ENCODE measurements around the gene ARHGAP15.

Gene ARHGAP15

DNA sequence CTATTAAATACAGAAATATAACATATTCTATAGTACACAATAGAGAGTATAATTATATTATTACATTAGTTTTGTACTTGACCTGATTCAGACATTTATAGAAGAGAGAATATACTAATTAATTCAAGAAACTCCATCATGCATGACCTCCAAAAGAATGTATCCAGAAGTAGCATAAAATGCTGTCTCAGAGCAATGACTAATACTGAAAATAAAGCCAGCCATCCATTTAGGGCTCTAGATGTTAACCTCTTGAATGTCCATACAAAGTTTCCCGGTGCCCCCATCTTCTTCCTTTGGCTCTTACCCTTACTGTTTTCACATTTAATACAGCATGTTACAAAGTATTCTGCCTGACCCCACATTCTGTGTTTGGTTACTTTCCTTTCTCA, 102.0 kb downstream of the ARHGAP15 start:
- Histone ChIP-seq H3K23ac (ENCODE audit: low read length) (no peak overlapping the region), H4K91ac (ENCODE audit: low read depth, low read length) (no peak overlapping the region), H4K8ac (ENCODE audit: low read depth, low read length) (no peak overlapping the region), H3K27me3 (ENCODE audit: insufficient read depth, low read length) (no peaks in the 10 kb centered on the region), H3K14ac (ENCODE audit: low read length) (no peak overlapping the region), H3K36me3 (ENCODE audit: control insufficient read depth in 1 of 2, insufficient read depth in 2 of 2, low read length in 2 of 2) (no peaks in the 10 kb centered on the region), H3K4me2 (ENCODE audit: low read length) (no peak overlapping the region), H3K4me3 (ENCODE audit: low read depth, low read length) (no peak overlapping the region), H2BK120ac (ENCODE audit: insufficient read depth, low read length, poor library complexity) (no peak overlapping the region), H3K18ac (ENCODE audit: low read length) (no peak overlapping the region), H3K79me2 (ENCODE audit: control insufficient read depth, insufficient read depth, low read length, poor library complexity) (no peaks in the 10 kb centered on the region), H3K79me1 (ENCODE audit: low read length) (no peaks in the 10 kb centered on the region), H3K4me1 (ENCODE audit: control insufficient read depth in 1 of 2, insufficient read depth in 2 of 2, low read length in 2 of 2) (no peaks in the 10 kb centered on the region), H3K9me3 (ENCODE audit: insufficient read depth, low read depth, low read length) (no peaks in the 10 kb centered on the region), H3K4ac (ENCODE audit: low read depth, low read length) (no peak overlapping the region), H2AK5ac (ENCODE audit: low read length) (no peak overlapping the region), H2BK5ac (ENCODE audit: low read depth, low read length, poor library complexity) (no peak overlapping the region), H4K12ac (ENCODE audit: low read depth, low read length) (no peak overlapping the region), H2AFZ (ENCODE audit: insufficient read depth, low read length, poor library complexity) (no peak overlapping the region), H3K27ac (ENCODE audit: low read depth, low read length) (no peak overlapping the region), H2BK12ac (ENCODE audit: low read length) (no peak overlapping the region), H3K9ac (ENCODE audit: low read length) (no peak overlapping the region)
- no CpG with 5 or more reads among the region's 1 CpG for WGBS (ENCODE audit: extremely low coverage, insufficient coverage, insufficient read length)
- DNase-seq = no peak

DNA sequence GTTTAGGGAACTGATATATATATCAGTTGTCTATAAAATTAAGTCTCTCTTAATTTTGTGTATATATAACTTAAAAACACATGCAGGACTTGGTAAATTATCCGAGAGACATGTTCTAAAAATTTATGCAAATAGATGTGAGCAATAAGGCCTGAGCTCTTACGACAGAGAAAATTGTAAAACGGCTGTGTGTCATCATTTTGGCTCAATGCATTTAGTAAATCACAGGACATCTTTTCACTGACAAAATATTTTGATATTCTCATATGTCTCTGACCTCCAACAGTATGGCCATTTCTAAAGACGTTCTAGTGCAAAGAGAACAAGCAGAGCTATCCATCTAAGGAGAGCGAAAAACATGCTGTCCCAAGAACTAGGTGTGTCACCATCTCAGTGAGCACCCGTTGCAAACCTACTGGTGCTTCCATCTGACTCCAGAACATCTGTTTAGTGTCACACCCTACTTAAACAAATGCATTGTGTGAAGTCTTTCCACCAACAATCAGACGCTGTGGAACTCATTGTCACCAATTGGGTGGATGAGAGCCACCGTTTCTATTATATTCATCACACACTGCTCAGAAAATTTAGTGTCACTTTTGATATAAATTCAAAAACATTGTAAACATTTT, 108.0 kb downstream of the ARHGAP15 start:
- no peak overlapping the region for H2BK120ac ChIP-seq (ENCODE audit: insufficient read depth, low read length, poor library complexity)
- H3K14ac ChIP-seq (ENCODE audit: low read length) = no peak overlapping the region
- H3K4me3 ChIP-seq (ENCODE audit: low read depth, low read length) = no peak overlapping the region
- H2AK5ac ChIP-seq (ENCODE audit: low read length) = no peak overlapping the region
- no peak for DNase-seq
- H3K27ac ChIP-seq (ENCODE audit: low read depth, low read length) = no peak overlapping the region
- H3K18ac ChIP-seq (ENCODE audit: low read length) = no peak overlapping the region
- H3K4me2 ChIP-seq (ENCODE audit: low read length) = no peak overlapping the region
- no peak overlapping the region for H3K9ac ChIP-seq (ENCODE audit: low read length)
- H2BK12ac ChIP-seq (ENCODE audit: low read length) = no peak overlapping the region
- no peaks in the 10 kb centered on the region for H3K4me1 ChIP-seq (ENCODE audit: control insufficient read depth in 1 of 2, insufficient read depth in 2 of 2, low read length in 2 of 2)
- H4K91ac ChIP-seq (ENCODE audit: low read depth, low read length) = no peak overlapping the region
- H4K12ac ChIP-seq (ENCODE audit: low read depth, low read length) = no peak overlapping the region
- no peak overlapping the region for H3K4ac ChIP-seq (ENCODE audit: low read depth, low read length)
- no peaks in the 10 kb centered on the region for H3K27me3 ChIP-seq (ENCODE audit: insufficient read depth, low read length)
- H3K79me2 ChIP-seq (ENCODE audit: control insufficient read depth, insufficient read depth, low read length, poor library complexity) = no peaks in the 10 kb centered on the region
- no peaks in the 10 kb centered on the region for H3K79me1 ChIP-seq (ENCODE audit: low read length)
- no peak overlapping the region for H3K23ac ChIP-seq (ENCODE audit: low read length)
- no peaks in the 10 kb centered on the region for H3K9me3 ChIP-seq (ENCODE audit: insufficient read depth, low read depth, low read length)
- no peak overlapping the region for H2BK5ac ChIP-seq (ENCODE audit: low read depth, low read length, poor library complexity)
- no peak overlapping the region for H2AFZ ChIP-seq (ENCODE audit: insufficient read depth, low read length, poor library complexity)
- H3K36me3 ChIP-seq (ENCODE audit: control insufficient read depth in 1 of 2, insufficient read depth in 2 of 2, low read length in 2 of 2) = no peaks in the 10 kb centered on the region
- WGBS (ENCODE audit: extremely low coverage, insufficient coverage, insufficient read length) = no CpG with 5 or more reads among the region's 8 CpGs
- no peak overlapping the region for H4K8ac ChIP-seq (ENCODE audit: low read depth, low read length)

DNA sequence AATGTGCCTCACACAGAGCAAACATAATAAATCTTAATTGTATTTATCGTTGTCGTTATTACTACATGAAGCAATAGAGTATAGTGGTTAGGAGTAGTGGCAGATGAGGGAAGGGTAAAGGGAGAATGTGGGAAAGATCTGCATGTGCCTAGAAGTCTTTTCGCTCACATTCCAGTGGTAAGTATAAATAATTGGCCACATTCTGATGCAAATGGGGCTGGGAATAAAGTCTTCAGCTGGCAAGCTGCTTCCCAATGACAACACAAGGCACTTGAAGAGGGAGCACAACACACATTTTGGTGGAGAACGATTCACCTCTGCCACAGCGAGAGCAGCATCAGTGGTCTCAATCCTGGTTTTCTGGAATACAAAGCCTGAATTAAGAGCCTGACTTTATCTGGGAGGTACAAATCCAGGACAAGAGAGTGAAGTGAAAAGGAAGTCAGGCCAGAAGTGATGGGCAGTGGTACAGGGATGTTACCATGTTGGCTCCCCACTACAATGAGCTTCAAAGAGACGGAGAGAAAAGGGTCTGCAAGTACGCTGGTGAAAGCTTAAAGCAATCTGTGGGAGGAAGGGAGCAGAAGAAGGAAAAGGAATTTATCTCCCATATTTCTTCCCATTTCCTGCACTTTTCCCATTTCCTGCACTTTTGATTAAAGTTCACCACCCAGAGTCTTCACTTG, 112.3 kb downstream of the ARHGAP15 start:
- no peak overlapping the region for H4K91ac ChIP-seq (ENCODE audit: low read depth, low read length)
- no peak for DNase-seq
- no peak overlapping the region for H2BK5ac ChIP-seq (ENCODE audit: low read depth, low read length, poor library complexity)
- H3K4me3 ChIP-seq (ENCODE audit: low read depth, low read length) = no peak overlapping the region
- no peaks in the 10 kb centered on the region for H3K36me3 ChIP-seq (ENCODE audit: control insufficient read depth in 1 of 2, insufficient read depth in 2 of 2, low read length in 2 of 2)
- no peak overlapping the region for H3K4me2 ChIP-seq (ENCODE audit: low read length)
- H3K79me1 ChIP-seq (ENCODE audit: low read length) = no peaks in the 10 kb centered on the region
- H3K23ac ChIP-seq (ENCODE audit: low read length) = no peak overlapping the region
- H3K18ac ChIP-seq (ENCODE audit: low read length) = no peak overlapping the region
- no peak overlapping the region for H4K12ac ChIP-seq (ENCODE audit: low read depth, low read length)
- H2BK120ac ChIP-seq (ENCODE audit: insufficient read depth, low read length, poor library complexity) = no peak overlapping the region
- H2AFZ ChIP-seq (ENCODE audit: insufficient read depth, low read length, poor library complexity) = no peak overlapping the region
- H4K8ac ChIP-seq (ENCODE audit: low read depth, low read length) = no peak overlapping the region
- H3K9ac ChIP-seq (ENCODE audit: low read length) = no peak overlapping the region
- H2BK12ac ChIP-seq (ENCODE audit: low read length) = no peak overlapping the region
- H3K9me3 ChIP-seq (ENCODE audit: insufficient read depth, low read depth, low read length) = no peaks in the 10 kb centered on the region
- no peak overlapping the region for H2AK5ac ChIP-seq (ENCODE audit: low read length)
- no peaks in the 10 kb centered on the region for H3K4me1 ChIP-seq (ENCODE audit: control insufficient read depth in 1 of 2, insufficient read depth in 2 of 2, low read length in 2 of 2)
- no CpG with 5 or more reads among the region's 7 CpGs for WGBS (ENCODE audit: extremely low coverage, insufficient coverage, insufficient read length)
- H3K14ac ChIP-seq (ENCODE audit: low read length) = no peak overlapping the region
- no peak overlapping the region for H3K4ac ChIP-seq (ENCODE audit: low read depth, low read length)
- H3K27me3 ChIP-seq (ENCODE audit: insufficient read depth, low read length) = no peaks in the 10 kb centered on the region
- H3K27ac ChIP-seq (ENCODE audit: low read depth, low read length) = no peak overlapping the region
- no peaks in the 10 kb centered on the region for H3K79me2 ChIP-seq (ENCODE audit: control insufficient read depth, insufficient read depth, low read length, poor library complexity)

DNA sequence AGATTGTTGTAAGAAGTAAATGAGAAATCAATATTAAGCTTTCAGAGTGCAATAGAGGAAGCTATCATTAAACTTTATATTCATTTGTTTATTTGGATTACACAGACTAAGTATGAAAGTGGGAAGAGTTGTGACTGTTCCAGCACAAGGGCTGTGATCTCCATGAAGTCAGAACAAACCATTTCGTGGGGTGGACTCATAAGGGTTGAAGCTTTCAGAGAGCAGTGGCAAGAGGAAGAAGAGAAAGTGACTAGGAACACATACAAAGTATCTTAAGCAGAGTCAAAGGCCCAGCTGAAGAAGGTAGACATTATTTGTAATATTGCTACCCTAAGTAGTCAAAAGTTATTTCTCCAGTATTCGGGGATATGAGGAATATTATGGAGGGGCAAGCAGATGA, 117.0 kb downstream of the ARHGAP15 start:
- H4K8ac ChIP-seq (ENCODE audit: low read depth, low read length) = no peak overlapping the region
- no peaks in the 10 kb centered on the region for H3K79me1 ChIP-seq (ENCODE audit: low read length)
- H3K27ac ChIP-seq (ENCODE audit: low read depth, low read length) = no peak overlapping the region
- H3K4me1 ChIP-seq (ENCODE audit: control insufficient read depth in 1 of 2, insufficient read depth in 2 of 2, low read length in 2 of 2) = no peaks in the 10 kb centered on the region
- no peak overlapping the region for H2BK12ac ChIP-seq (ENCODE audit: low read length)
- WGBS (ENCODE audit: extremely low coverage, insufficient coverage, insufficient read length) = no CpG with 5 or more reads among the region's 2 CpGs
- H4K12ac ChIP-seq (ENCODE audit: low read depth, low read length) = no peak overlapping the region
- H2AK5ac ChIP-seq (ENCODE audit: low read length) = no peak overlapping the region
- no peak overlapping the region for H2BK5ac ChIP-seq (ENCODE audit: low read depth, low read length, poor library complexity)
- H3K9ac ChIP-seq (ENCODE audit: low read length) = no peak overlapping the region
- H4K91ac ChIP-seq (ENCODE audit: low read depth, low read length) = no peak overlapping the region
- H3K9me3 ChIP-seq (ENCODE audit: insufficient read depth, low read depth, low read length) = no peaks in the 10 kb centered on the region
- H3K36me3 ChIP-seq (ENCODE audit: control insufficient read depth in 1 of 2, insufficient read depth in 2 of 2, low read length in 2 of 2) = no peaks in the 10 kb centered on the region
- no peaks in the 10 kb centered on the region for H3K27me3 ChIP-seq (ENCODE audit: insufficient read depth, low read length)
- H3K23ac ChIP-seq (ENCODE audit: low read length) = no peak overlapping the region
- H2AFZ ChIP-seq (ENCODE audit: insufficient read depth, low read length, poor library complexity) = no peak overlapping the region
- no peak overlapping the region for H3K18ac ChIP-seq (ENCODE audit: low read length)
- no peaks in the 10 kb centered on the region for H3K79me2 ChIP-seq (ENCODE audit: control insufficient read depth, insufficient read depth, low read length, poor library complexity)
- no peak overlapping the region for H2BK120ac ChIP-seq (ENCODE audit: insufficient read depth, low read length, poor library complexity)
- H3K4me3 ChIP-seq (ENCODE audit: low read depth, low read length) = no peak overlapping the region
- no peak for DNase-seq
- no peak overlapping the region for H3K4ac ChIP-seq (ENCODE audit: low read depth, low read length)
- H3K14ac ChIP-seq (ENCODE audit: low read length) = no peak overlapping the region
- H3K4me2 ChIP-seq (ENCODE audit: low read length) = no peak overlapping the region

Measured in trophoblast cell (in vitro differentiated cells and primary cell).